ENCODE results near the gene DGAT2L6.

DGAT2L6 gene, protein sequence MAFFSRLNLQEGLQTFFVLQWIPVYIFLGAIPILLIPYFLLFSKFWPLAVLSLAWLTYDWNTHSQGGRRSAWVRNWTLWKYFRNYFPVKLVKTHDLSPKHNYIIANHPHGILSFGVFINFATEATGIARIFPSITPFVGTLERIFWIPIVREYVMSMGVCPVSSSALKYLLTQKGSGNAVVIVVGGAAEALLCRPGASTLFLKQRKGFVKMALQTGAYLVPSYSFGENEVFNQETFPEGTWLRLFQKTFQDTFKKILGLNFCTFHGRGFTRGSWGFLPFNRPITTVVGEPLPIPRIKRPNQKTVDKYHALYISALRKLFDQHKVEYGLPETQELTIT

DNA sequence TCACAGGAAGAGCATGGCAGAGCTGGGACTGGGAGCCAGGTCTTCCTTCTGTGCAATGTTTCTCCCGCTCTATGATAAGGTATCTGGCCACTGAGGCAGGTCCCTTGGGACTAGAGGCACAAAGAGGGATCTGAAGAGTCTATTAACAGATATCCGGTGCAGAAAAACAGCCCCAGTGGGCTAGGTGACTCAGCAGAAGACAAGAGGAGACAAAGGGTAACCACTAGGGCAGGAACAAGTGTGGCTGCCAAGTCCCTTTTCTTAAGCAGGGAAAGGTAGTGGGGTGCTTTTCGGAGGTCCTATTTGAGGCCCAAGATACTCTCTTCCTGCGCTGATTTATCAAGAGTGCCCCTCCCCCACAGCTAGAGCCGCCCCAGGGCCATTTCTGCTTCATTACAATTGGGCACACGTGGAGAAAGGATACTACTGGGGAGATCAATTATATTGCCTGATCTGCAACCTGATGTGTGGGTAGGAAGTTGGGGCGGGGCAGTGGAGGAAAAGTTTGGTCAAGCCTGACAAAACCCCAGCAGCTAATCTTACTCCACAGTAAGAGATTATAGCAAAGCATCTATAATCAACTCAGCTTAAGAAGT, at the start of gene DGAT2L6:
Gene DGAT2L6 (plus strand): TSS at position 546 of the 596 bp plus-strand sequence. CDS start 100 bp downstream, outside the sequence.
- DNase-seq (ENCODE audit: low read depth in 3 of 3, low spot score in 1 of 3) = no peak

DNA sequence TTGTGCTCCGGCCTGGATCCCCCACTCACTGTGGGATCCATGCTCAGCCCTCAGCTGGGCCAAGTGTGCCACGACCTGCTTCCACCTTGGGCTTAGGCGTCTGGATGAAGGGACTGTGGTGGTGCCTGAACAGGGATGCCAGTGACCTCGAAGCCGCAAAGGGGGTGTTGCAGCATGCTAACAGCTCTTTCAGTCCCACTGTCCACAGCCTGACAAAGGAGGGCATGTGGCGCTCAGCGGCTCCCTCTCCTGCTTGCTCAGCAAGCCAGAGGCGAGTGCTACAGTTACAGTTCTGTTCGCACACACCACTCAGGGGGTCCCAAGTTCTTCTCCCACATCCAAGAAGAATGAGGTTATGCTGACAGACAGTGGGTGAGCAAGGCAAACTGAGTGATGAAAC, 49.2 kb upstream of the DGAT2L6 start:
- DNase-seq (ENCODE audit: low read depth in 3 of 3, low spot score in 1 of 3) = no peak

DNA sequence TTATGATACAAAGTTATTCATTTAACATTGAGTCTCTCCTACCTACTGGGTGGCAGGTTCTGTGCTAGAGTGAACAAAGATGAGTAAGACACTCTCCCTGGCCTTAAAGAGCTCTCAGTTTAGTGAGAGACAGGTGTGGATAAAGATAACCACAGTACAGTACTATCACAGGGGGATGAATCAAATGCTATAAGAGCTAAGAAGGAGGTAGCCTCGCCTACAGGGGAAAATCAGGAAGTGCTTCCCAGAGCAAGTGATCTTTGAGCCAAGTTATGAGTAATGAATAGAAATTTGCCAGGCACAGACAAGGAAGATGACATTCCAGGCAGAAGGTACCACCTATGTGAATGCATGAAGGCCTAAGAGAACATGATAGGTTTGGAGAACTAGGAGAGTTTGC, 47.5 kb upstream of the DGAT2L6 start:
- DNase-seq (ENCODE audit: low read depth in 3 of 3, low spot score in 1 of 3) = no peak

DNA sequence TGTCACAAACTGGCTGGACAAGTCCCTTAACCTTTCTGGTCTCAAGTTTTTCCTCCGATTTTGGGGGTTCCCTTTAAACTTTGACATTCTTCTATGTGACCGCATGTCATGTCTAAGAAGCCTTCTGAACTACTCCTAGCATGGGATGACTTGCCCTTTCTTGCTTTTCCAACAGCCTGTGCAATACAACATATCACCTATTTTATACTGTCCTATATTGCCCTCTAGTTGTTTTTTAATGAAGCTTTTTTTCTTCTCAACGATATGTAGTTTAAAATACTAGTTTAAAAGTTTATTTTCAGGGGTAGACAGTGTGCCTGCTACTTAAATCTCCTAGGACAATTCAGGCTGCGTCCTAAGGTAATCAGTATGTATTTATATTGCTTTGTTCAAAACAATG, 45.1 kb upstream of the DGAT2L6 start:
- no peak for DNase-seq (ENCODE audit: low read depth in 3 of 3, low spot score in 1 of 3)

DNA sequence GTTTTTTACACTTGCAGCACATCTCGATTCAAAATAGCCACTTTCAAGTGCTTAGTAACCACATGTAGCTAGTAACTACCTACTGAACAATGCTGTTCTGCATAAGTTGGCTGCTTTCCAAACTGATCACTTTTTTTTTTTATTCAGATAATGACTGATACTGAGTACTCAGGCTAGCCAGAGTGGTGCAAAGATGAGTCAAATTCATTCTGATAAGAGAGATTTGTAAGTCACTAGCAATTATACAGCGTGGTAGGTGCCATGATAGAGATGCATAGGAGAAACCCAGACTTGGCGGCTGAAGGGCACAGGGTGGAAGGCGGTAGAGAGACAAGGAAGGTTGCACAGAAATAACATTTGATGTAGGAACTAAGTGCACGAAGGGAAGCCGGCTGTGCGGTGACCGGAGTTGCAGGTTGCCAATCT, 44.4 kb upstream of the DGAT2L6 start:
- no peak for DNase-seq (ENCODE audit: low read depth in 3 of 3, low spot score in 1 of 3)

DNA sequence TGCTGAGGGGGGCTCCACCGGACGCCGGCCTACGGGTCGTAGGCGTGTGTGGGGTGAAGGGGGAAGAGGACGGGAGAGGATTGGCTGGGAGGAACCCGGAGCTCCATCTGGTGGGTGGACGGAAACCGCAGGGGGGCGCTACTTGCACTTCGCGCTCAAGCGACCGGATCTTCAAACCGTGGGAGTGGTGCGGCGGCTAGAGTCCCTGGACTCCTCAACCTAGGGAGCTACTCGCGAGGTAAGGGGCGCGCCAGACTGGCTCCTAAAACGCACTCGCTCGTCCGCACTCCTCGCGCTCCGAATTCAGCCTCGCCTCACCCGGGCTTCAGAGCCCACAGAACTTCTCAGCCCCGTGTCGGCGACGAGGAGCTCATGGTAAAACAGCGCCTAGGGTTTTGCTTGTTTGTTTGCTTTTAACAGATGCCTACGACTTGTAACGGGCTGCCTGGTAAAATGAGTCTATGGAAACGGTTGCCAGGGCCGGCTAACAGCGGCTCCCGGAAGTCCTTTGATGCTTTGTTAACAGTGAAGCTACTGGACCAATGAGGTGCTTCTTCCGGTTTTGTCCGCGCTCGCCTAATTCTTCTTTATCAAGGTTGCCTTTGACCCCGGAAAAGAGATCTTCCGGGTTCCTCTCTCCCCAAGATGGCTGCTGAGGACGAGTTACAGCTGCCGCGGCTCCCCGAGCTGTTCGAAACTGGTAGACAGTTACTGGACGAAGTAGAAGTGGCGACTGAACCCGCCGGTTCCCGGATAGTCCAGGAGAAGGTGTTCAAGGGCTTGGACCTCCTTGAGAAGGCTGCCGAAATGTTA, 43.8 kb upstream of the DGAT2L6 start, which contains the start of gene IGBP1:
Gene IGBP1 (plus strand): TSS at position 145 of the 813 bp plus-strand sequence. CDS start 501 bp downstream, at position 646.
- peak; percentile 25 to 49 (median 46) for DNase-seq (ENCODE audit: low read depth in 3 of 3, low spot score in 1 of 3)

DNA sequence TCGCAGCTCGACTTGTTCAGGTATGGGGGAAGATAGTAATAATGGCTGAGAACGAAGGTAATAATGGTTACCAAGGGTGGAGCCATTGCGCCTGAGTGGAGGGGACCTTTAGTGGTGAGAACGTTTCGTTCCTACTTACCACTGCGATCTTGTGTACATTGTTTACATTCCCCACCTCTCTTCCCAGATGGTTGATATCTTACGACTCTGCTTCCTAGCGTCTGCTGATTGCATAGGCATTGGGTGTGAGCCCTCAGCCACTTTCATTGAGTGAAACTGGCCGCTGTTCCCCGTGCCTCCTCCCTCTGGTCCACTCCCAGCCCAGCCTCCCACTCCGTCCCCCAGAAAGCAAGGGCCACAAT, 43.2 kb upstream of the DGAT2L6 start:
- DNase-seq (ENCODE audit: low read depth in 3 of 3, low spot score in 1 of 3) = no peak

DNA sequence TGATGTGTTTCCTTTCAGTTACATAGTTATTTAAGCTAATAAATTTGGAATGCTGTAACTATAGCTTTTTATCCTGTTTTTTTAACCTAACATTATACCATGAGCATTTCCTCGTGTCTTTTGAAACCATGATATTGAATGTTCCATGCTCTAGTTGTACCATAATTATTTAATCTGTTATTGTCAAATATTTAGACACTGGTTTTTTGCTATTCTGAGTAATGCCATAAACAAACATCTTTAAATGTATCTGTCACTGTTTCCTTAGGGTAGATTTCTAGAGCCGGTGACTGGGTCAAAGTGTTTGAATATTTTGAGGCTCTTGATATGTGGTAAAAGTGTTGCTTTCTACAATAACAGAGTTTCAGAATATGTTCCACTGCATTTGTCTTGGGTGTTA, 38.7 kb upstream of the DGAT2L6 start:
- no peak for DNase-seq (ENCODE audit: low read depth in 3 of 3, low spot score in 1 of 3)

DNA sequence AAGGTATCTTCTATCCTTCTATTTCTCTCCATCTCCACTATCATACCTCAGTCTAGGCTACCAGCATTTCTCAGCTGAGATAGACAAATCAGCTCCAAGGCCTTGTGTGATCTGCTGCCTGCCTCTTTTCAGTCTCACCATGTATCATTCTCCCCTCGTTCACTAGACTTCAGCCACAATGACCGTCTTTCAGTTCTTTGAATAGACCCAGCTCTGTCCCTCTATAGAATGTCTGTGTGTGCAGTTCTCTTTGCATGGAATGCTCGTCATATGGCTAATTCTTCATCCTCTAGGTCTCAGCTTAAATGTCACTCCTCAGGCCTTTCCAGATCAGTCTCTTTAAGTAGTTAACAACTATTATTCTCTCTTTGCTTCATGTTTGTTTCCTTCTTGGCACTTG, 37.5 kb upstream of the DGAT2L6 start:
- no peak for DNase-seq (ENCODE audit: low read depth in 3 of 3, low spot score in 1 of 3)

DNA sequence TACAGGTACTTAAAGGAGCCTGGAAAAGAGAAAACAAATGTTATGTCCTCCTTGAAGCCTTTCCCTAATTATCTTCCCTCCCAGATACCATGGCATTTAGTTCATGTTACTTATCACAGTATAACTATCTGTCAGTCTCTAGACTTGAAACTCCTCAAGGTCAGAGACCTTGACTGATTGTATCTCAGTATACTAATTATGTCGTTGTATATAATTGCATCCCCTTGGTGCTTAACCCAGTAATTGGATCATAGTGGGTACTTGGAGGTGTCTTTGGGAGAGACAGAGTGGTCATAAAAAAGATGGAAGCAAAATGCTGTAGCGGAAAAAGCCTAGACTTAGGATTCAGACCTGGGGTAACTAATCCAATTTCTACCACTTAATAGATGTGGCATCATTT, 35.9 kb upstream of the DGAT2L6 start:
- DNase-seq (ENCODE audit: low read depth in 3 of 3, low spot score in 1 of 3) = no peak

DNA sequence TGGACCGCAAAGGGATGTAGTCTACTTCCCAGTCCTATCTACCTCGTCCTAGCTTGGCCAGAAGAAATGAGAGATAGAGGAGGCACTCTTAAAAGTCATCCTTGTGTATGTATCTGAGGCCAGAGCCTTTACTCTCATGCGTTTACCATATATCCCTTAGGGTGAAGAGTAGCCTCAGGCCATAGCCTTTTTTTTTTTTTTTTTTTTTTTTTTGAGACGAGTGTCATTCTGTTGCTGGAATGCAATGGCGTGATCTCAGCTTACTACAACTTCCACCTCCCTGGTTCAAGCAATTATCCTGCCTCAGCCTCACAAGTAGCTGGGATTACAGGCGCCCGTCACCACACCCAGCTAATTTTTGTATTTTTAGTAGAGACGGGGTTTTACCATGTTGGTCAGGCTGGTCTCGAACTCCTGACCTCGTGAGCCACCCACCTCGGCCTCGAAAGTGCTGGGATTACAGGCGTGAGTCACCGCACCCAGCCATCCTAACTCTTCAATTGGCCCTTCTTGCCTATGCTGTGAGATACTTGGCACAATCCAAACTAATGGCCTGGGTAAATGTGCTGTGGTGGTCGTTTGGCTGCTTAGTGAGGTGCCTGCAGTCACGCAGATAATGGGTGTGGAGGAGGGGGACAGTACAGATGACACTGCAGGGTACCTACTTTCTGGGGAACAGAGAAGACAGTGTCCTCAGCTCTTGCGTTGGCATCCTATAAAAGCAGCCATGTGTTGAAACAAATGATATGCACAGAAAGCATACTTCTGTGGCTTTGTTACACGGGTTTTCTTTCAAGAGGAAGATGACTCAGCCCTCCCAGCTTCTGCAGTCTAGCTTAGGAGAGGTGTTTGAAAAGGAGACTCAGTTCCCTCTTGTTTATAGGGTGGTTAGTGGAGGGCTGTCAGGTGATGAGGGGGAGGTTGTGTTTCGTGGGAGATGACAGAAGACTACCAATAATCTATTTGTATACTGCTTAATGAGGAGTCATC, 10.4 kb upstream of the DGAT2L6 start:
- no peak for DNase-seq (ENCODE audit: low read depth in 3 of 3, low spot score in 1 of 3)

DNA sequence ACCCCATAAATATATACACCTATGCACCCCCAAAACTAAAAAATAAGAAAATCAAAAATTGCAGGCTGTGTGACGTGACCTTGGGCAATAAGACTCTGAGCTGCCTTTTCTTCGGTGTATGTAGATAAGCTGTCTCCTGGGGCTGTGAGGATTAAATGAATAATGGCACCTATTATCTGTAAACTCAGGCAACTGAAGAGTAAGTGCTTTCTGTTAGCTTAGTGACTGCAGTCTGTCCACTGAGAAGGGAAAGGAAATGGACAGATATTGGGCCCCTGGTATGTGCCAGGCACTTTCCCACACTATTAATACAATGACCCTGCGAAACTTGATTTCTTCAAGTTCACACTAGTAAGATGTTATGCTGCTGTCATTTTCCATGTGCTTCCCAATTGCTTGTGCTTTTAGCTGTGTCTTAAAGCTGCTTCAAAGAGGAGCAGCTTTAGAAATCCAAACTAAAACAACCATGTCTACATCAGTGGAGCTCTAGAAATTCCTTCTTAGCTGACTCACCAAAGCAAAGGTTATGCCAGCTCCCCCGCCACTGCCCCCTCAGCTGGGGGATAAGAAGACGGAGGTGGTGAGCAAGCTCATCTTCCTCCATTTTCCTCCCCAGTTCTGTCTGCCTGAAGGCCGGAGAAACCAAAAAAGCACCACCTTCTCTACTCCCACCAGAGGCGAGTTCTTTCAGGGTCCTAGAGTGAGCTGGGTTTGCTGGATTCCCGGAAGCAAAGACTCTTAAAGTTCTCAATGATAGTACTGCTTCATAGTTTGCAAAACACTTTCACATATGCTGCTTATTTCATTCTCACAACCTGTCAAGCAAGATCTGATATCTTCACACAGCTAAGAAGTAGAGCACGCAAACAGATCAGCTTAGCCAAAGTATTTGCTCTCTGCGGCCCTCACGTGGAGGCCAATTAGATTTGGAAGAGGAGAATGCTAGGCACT, 8.8 kb upstream of the DGAT2L6 start:
- DNase-seq (ENCODE audit: low read depth in 3 of 3, low spot score in 1 of 3) = no peak

DNA sequence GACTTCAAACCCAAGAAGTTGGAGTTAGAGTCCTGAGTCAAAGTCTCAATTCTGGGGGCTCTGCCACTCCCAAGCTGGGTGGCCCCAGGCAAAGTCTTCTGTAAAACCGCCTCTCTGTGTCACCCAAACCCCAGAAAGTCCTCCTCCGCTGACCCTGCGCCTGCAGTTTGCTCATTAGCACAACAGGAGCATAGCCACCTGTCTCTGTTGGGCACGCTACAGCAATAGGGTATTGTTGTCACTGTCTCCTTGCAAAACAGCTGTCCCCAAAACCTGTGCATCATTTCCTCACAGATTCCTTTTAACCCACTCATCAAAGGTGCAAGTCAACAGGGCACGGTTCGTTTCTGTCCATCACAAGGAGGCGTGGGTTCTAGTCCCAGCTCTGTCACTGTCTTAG, 8.0 kb upstream of the DGAT2L6 start:
- no peak for DNase-seq (ENCODE audit: low read depth in 3 of 3, low spot score in 1 of 3)

DNA sequence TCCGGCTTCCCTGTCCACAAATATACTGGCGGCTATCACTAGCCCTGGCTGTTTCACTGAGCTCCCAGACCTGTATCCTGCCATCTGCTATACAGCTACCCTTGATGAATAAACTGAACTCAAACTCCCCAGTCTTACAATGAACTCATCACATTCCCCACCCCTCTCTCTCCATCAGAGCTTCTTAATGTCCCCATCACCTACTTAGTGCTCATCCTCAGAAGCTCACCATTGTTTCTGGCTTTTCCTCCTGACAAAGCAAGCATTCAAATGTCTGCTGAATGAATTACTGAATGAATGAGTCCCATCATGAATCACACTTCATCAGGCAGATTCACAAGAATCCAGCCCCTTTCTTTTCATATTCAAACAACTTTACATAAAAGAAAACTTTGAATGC, 5.7 kb upstream of the DGAT2L6 start:
- no peak for DNase-seq (ENCODE audit: low read depth in 3 of 3, low spot score in 1 of 3)

DNA sequence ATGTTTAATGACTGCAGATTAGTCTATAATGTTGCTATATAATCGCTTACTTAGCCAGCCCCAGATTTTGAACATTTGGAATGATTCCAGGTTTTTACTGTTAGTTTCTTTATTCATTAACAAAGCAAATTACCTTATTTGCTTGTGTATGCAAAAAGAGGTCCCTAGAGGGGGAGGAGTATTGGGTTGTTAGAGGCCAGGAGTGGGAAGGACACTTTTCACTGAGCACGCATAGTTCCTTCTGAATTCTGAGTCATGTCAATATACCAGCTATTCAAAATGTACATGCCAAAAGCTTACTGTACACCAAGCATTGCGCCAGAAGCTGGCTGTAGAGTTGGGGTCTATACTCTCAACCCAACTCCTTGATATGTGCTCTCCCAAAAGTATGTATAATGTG, 5.1 kb upstream of the DGAT2L6 start:
- no peak for DNase-seq (ENCODE audit: low read depth in 3 of 3, low spot score in 1 of 3)

DNA sequence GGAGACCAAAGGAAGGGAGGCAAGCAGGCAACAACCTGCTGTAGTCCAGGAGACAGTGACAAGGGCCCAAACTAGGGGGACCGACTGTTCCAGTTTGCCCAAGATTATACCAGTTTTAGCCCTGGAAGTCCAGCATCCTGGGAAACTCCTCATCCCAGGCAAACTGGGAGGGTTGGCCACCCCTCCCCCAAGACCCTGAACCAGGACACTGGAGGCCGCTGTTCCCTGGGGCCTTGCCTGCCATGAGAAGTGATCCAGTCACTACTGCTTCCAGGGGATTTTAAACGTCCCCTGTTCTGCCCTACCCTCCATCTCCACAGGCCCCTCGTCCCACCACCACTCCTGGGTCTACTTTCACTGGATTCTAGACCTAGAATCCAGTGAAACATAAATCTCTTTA, 4.3 kb upstream of the DGAT2L6 start:
- no peak for DNase-seq (ENCODE audit: low read depth in 3 of 3, low spot score in 1 of 3)

DNA sequence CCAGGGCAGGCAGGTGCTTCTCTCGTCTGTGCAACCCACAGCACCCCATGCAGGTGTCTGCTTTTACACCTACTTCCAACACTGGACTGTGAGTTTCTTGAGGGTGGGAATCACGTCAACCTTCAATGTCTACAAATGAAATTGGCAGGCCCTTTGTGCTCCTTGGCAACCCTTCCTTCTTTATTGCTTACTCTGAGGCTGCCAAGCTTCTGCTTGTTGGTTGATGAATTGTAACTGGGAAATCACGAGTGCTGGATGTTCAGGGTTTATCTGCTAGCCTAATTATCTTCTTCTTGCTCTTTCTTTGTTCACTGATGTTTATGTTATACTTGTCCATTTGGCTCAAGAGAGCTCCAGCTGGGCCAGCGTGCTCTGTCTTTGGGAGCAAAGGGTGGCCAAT, 2.5 kb upstream of the DGAT2L6 start:
- no peak for DNase-seq (ENCODE audit: low read depth in 3 of 3, low spot score in 1 of 3)

DNA sequence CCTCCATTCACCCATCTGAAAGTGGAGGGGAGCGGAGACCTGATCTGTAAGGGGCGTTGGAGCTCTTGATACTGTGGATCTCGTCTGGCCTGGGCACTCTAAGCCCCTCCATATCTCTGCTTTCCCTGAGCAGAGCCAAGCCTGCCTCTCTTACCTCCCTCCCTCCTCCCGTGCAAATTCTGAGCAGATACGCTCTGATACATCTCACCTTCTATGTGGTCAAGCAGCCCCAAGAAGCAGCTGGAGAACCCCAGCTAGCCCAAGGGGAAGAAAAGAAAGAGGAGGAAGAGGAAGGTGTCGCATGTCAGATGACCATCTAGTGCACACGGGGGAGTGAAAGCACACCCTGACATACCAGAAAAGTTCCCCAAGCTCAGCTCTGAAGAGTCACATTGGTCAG, 1.9 kb upstream of the DGAT2L6 start:
- DNase-seq (ENCODE audit: low read depth in 3 of 3, low spot score in 1 of 3) = no peak

DNA sequence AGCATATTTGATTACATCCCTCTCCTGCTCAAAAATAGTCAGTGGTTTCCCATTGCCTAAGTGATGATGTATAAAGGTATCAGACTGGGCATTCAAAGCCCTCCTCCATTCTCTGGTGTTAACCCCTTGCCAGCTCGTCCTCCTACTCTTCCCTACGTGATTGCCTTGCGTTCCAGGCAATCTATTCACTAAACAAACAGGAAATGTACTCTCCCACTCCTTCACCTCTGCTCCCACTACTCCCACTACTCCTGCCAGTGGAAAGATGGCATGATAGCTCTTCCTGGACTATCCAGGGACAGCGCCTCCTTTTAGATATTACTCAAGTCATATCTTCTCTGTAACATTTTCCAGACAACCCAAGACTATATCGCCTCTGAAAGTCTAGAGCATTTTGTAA, 5.8 kb downstream of the DGAT2L6 start:
- no peak for DNase-seq (ENCODE audit: low read depth in 3 of 3, low spot score in 1 of 3)

DNA sequence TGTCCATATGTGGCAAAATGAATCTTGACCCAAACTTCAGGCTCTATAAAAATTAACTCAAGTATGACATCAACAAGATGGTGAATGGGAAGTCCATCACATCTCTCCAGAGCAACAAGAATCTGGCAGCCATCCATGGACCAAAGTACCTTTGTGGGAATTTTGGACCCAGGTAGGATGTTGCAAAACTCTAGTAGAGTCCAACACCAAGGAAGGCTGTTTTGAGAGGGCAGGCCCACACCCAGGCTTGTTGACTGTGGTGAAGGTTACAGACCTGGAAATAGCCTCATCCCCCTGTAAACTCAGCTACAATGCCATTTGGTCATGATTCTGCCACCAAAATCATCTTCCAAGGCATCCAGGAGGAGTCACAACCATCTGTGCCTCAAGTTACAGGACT, 12.9 kb downstream of the DGAT2L6 start:
- no peak for DNase-seq (ENCODE audit: low read depth in 3 of 3, low spot score in 1 of 3)

Data from stimulated activated CD4-positive, alpha-beta T cell treated with anti-CD3 and anti-CD28 coated beads, TNF-alpha, amount 100 ng/mL, for 1 hour (primary cell).